Colonic mucosa (tissue), 4 donors: Measurements from ENCODE around the gene FBXO42. TPM values are rescaled to one million over a fixed set of nuclear protein-coding genes. Genes with fewer than 3 reads are reported as not detected.

Experiments used
- DNase-seq: peaks from one replicate; pipeline ENCODE4 v3.0.0-alpha.2; 2020
- H3K27ac ChIP-seq: fragments of 200-600 bp; one replicate; pipeline ENCODE4 v1.8.0; 2021
- H3K27me3 ChIP-seq: fragments of 200-600 bp; one replicate; pipeline ENCODE4 v1.8.0; 2021
- H3K36me3 ChIP-seq: fragments of 200-600 bp; one replicate; pipeline ENCODE4 v1.8.0; 2021
- H3K4me1 ChIP-seq: fragments of 200-600 bp; one replicate; pipeline ENCODE4 v1.8.0; 2021; ENCODE audit warnings: mild to moderate bottlenecking
- H3K4me3 ChIP-seq: fragments of 200-600 bp; one replicate; pipeline ENCODE4 v1.8.0; 2021
- H3K9ac ChIP-seq, 2 donors: one replicate each; pipeline ENCODE4 v1.7.0; 2013; ENCODE audit warnings: control low read depth in 2 of 2, low read depth in 2 of 2, low read length in 2 of 2
- H3K9me3 ChIP-seq: fragments of 200-600 bp; one replicate; pipeline ENCODE4 v1.8.0; 2021
- intact Hi-C: fragments of 100-400 bp; cut with DNase I; formaldehyde crosslinking; loops from one replicate; pipeline ENCODE4 v1.14.1; 2022
- total RNA-seq, 2 donors: library from RNA; stranded (reverse); fragmentation: NEBNext Ultra II Directional in 1 of 2; extraction: Animal tissue kit (Norgen Biotek cat#: 25700) in 1 of 2; gene quantifications; one replicate each; pipeline ENCODE4 v1.2.1, GENCODE V29; 2021
- TF ChIP-seq, protein P1 (sequence below): fragments of 200-600 bp; IDR thresholded peaks from one replicate; pipeline ENCODE4 v1.8.0; 2022; ENCODE audit warnings: antibody characterized with exemption, mild to moderate bottlenecking
- donor health status: healthy.
- donor health status: DM: no; HTN: no; CAD: no.
- donor health status: DM: no; HTN: no; CAD: no.

Gene FBXO42
- total RNA-seq, 2 donors from 2014 or later, result 15.0 to 17.8 TPM

DNA sequence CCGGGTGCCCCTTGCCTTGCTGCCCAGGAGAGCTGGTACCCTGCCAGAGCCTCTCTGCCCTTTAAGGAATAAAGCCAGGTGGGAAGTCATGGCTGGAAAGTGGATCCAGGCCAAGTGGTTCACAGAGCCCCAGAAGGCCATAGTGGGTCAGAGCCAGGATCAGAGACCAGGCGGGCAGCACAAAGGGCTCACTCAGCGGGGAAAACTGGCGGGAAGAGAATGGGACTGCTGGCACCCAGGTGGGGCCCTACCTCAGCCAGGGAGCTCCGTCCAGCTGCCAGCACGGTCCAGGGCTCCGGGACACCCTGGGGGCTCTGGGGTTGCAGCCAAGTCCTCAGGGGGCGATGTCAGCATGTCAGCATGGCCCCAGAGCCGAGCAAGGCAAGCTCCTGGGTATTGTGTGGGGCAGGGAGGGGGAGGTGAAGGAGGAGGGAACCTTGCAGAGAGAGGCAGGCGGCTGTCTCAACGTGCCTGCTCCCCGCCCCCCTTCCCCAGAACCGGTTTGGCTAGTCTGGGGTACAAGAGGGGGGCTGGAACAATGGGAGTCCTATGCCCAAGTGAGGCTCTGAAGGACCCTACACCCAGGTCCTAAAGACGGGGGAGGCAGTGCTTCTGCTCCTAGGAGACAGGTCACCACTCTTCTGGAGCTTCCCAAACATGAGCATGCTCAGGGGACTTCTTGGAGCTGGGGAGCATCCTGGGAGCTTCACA, 139.9 kb downstream of the FBXO42 start, which contains the start of gene ARHGEF19:
Gene ARHGEF19, minus strand, starts transcription at position 402 of the 711 bp plus-strand sequence. CDS start 3,598 bp downstream, outside the sequence.
- H3K9me3 ChIP-seq, result no peaks in the 10 kb centered on the region
- H3K4me3 ChIP-seq, result no peak within 1 kb of the TSS
- intact Hi-C loops, result no loop called here
- no peaks in the 10 kb centered on the region for H3K36me3 ChIP-seq
- DNase-seq, result peak; percentile 55
- H3K9ac ChIP-seq, result peak within 1 kb of the TSS in 1 of 2 donors; percentile 15
- H3K27ac ChIP-seq, result no peak within 1 kb of the TSS
- TF ChIP-seq, protein P1, sequence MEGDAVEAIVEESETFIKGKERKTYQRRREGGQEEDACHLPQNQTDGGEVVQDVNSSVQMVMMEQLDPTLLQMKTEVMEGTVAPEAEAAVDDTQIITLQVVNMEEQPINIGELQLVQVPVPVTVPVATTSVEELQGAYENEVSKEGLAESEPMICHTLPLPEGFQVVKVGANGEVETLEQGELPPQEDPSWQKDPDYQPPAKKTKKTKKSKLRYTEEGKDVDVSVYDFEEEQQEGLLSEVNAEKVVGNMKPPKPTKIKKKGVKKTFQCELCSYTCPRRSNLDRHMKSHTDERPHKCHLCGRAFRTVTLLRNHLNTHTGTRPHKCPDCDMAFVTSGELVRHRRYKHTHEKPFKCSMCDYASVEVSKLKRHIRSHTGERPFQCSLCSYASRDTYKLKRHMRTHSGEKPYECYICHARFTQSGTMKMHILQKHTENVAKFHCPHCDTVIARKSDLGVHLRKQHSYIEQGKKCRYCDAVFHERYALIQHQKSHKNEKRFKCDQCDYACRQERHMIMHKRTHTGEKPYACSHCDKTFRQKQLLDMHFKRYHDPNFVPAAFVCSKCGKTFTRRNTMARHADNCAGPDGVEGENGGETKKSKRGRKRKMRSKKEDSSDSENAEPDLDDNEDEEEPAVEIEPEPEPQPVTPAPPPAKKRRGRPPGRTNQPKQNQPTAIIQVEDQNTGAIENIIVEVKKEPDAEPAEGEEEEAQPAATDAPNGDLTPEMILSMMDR, result no peak
- H3K27me3 ChIP-seq, result no peaks in the 10 kb centered on the region
- H3K4me1 ChIP-seq, result peaks cover 8% of the 10 kb centered on the region

GRCh38 chr1:16211824-16212223, 140.5 kb downstream of the FBXO42 start:
- no peak overlapping the region for H3K4me3 ChIP-seq
- intact Hi-C loops, result no loop called here
- DNase-seq, result no peak
- H3K36me3 ChIP-seq, result no peaks in the 10 kb centered on the region
- peaks cover 10% of the 10 kb centered on the region for H3K4me1 ChIP-seq
- TF ChIP-seq, protein P1, result no peak
- no peak overlapping the region for H3K27ac ChIP-seq
- H3K9ac ChIP-seq, result no peak overlapping the region
- H3K27me3 ChIP-seq, result no peaks in the 10 kb centered on the region
- no peaks in the 10 kb centered on the region for H3K9me3 ChIP-seq

DNA sequence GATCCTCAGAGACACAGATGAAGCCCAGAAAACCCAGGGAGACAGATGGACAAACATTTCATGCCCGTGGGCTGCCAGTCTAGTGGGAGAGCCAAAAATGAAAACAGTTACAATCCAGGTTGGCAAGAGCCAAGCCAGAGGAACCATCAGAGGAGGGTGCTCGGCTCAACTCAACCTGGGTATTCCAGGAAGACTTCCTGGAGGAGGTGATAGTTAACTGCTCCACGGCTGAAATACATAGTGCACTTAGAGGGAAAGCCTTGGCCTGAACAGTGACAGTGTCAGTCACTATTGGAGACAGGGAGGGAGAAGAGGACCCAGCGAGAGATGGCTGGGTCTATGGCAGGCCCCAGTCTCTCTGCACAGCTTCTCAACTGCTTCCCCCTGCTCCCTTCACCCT, 141.7 kb downstream of the FBXO42 start:
- Histone ChIP-seq H3K27me3 (no peaks in the 10 kb centered on the region), H3K36me3 (no peaks in the 10 kb centered on the region), H3K4me1 (peaks cover 4% of the 10 kb centered on the region), H3K9ac (no peak overlapping the region), H3K4me3 (no peak overlapping the region), H3K27ac (no peak overlapping the region), H3K9me3 (no peaks in the 10 kb centered on the region)
- TF ChIP-seq, protein P1, result no peak
- intact Hi-C loops, result no loop called here
- DNase-seq, result no peak

DNA sequence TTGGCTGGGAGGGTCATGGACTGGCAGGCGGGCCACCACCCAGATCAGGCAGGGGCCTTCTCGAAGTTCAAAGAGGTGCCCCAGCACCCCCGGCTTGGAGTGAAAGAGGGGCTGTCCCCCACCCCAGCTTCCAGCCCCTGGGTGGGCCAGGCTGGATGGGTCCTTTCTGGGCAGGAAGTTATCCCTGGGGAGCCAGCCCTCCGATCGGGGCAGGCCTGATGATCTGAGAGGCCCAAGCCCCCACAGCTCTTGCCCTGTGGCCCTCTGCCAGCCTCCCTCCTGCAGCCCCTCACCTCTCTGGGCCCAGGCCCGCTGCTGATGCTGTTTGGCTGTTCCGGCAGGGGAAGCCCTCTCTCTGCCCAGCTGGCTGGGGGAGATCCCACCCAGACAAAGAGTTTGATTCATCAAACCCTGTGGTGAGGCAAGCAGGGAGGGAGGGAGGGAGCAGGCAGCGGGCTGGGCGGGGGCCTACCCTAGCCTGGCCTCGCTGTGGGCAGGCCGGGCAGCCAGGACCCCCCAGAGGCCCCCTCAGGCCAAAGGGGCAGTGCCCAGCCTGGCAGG, 142.4 kb downstream of the FBXO42 start:
- Histone ChIP-seq H3K36me3 (no peaks in the 10 kb centered on the region), H3K4me3 (no peak overlapping the region), H3K27ac (no peak overlapping the region), H3K4me1 (peaks cover 4% of the 10 kb centered on the region), H3K9me3 (no peaks in the 10 kb centered on the region), H3K9ac (peak overlapping the region in 1 of 2 donors; percentile 6), H3K27me3 (no peaks in the 10 kb centered on the region)
- intact Hi-C loops, result loop anchor here (10.0 kb wide), 1 partner anchor 155 kb away; the partner anchor contains the start of gene SZRD1
- TF ChIP-seq, protein P1, result no peak
- DNase-seq, result no peak

DNA sequence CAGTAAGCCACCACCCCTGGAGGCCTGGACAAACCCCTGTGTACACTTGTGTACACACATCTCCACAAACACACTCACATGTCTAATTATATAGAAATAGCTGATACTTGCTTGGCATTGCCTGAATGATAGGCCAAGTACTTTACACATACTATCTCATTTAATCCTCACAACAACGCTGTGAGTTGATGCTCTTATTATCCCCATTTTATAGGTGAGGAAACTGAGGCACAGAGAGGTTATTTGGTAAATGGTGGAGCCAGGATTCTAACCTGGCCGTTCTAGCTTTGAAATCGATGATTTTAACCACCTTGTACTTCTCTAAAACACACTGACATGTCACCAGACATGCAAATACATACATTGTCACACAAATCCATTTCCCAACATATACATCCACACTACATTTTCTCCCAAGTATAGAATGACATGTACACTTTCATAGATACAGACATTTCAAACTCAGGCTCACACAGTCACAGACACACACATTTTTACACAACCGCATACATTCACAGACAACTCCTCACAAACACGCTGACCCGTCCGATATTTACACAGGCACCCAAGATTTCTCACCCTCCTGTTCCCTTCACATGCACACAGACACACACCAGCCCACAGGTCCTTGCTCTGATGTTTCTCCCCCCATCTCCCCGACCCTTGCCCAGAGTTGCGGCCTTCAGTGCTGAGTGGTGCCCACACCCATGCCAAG, 143.0 kb downstream of the FBXO42 start:
- Histone ChIP-seq H3K4me1 (peaks cover 4% of the 10 kb centered on the region), H3K4me3 (no peak overlapping the region), H3K9me3 (no peaks in the 10 kb centered on the region), H3K9ac (no peak overlapping the region), H3K27me3 (no peaks in the 10 kb centered on the region), H3K36me3 (no peaks in the 10 kb centered on the region), H3K27ac (no peak overlapping the region)
- TF ChIP-seq, protein P1, result no peak
- no peak for DNase-seq
- intact Hi-C loops, result loop anchor here (10.0 kb wide), 1 partner anchor 156 kb away; the partner anchor contains the start of gene SZRD1
